H1 (cell line): Measurements from ENCODE around the gene DYNC2I2. TPM values are rescaled to one million over a fixed set of nuclear protein-coding genes. Genes with fewer than 3 reads are reported as not detected.

Source experiments
- CTCF ChIA-PET: fragments of 300-600 bp; sonication (Branson Sonifier 250); formaldehyde crosslinking; loops from one replicate; lab custom pipeline; 2021; ENCODE audit not compliant: partially characterized antibody; lab: Charles Lee
- POLR2A ChIA-PET: fragments of 300-600 bp; sonication (Branson Sonifier 250); formaldehyde crosslinking; loops from one replicate; lab custom pipeline; 2021; ENCODE audit warnings: inconsistent platforms; ENCODE audit not compliant: partially characterized antibody; lab: Charles Lee
- DNase-seq, 2 experiments: peaks; one replicate each; pipeline versions ENCODE4 v3.0.0 to v3.0.0-alpha.2; 2010 to 2022; ENCODE audit warnings: low spot score in 2 of 2, low read depth in 1 of 2, mixed read lengths in 1 of 2
- FAIRE-seq: peaks from 2 replicates; lab custom pipeline; 2011; peaks lifted over from hg19 to GRCh38; lab: Jason Lieb, UNC
- H2AFZ ChIP-seq: 2 replicates; pipeline ENCODE4 v1.8.1; 2012; ENCODE audit warnings: low read length, inconsistent platforms
- H2AK5ac ChIP-seq: 2 replicates; pipeline ENCODE4 v1.6.1; 2013; ENCODE audit warnings: low read depth, low read length
- H2BK120ac ChIP-seq: replicated peaks from 2 replicates; pipeline ENCODE3; 2013; ENCODE audit warnings: low read depth, low read length, inconsistent platforms
- H2BK12ac ChIP-seq: 2 replicates; pipeline ENCODE4 v1.6.1; 2013; ENCODE audit warnings: low read depth, low read length
- H2BK15ac ChIP-seq: 2 replicates; pipeline ENCODE4 v1.6.1; 2013; ENCODE audit warnings: low read length
- H2BK20ac ChIP-seq: 2 replicates; pipeline ENCODE4 v1.6.1; 2013; ENCODE audit warnings: low read length
- H2BK5ac ChIP-seq: 2 replicates; pipeline ENCODE4 v1.6.1; 2013; ENCODE audit warnings: low read depth, low read length
- H3K14ac ChIP-seq: 2 replicates; pipeline ENCODE4 v1.6.1; 2013; ENCODE audit warnings: inconsistent platforms; ENCODE audit not compliant: insufficient read length
- H3K18ac ChIP-seq: 2 replicates; pipeline ENCODE4 v1.6.1; 2013; ENCODE audit warnings: low read length; ENCODE audit errors: extremely low read depth
- H3K23ac ChIP-seq: 2 replicates; pipeline ENCODE4 v1.6.1; 2013; ENCODE audit warnings: inconsistent platforms; ENCODE audit not compliant: insufficient read length
- H3K23me2 ChIP-seq: 2 replicates; pipeline ENCODE4 v1.6.1; 2013; ENCODE audit warnings: low read depth, low read length
- H3K27ac ChIP-seq: 2 replicates; pipeline ENCODE4 v1.6.1; 2011; ENCODE audit warnings: low read depth, low read length, inconsistent platforms
- H3K27me3 ChIP-seq, 4 experiments: replicated peaks in 1 of 4; 1 replicate in 1 of 4; 2 replicates in 3 of 4; pipeline versions ENCODE4 v1.6.1 to v1.8.1; 2011 to 2013; ENCODE audit warnings: low read length in 3 of 4, mild to moderate bottlenecking in 3 of 4, inconsistent platforms in 2 of 4, mixed read lengths in 2 of 4, moderate library complexity in 1 of 4; ENCODE audit not compliant: control insufficient read depth in 3 of 4, insufficient read depth in 3 of 4; ENCODE audit errors: extremely low read depth in 1 of 4
- H3K36me3 ChIP-seq, 4 experiments: 2 replicates each; pipeline versions ENCODE4 v1.6.1 to v1.8.1; 2011 to 2013; ENCODE audit warnings: mild to moderate bottlenecking in 4 of 4, low read length in 3 of 4, moderate library complexity in 2 of 4, control low read depth in 1 of 4, inconsistent platforms in 1 of 4; ENCODE audit not compliant: insufficient read depth in 4 of 4, control insufficient read depth in 2 of 4
- H3K4ac ChIP-seq: replicated peaks from 2 replicates; pipeline ENCODE3; 2013; ENCODE audit warnings: low read length, low read depth, mixed read lengths, inconsistent platforms; ENCODE audit not compliant: insufficient read length
- H3K4me1 ChIP-seq, 4 experiments: replicated peaks in 1 of 4; 1 replicate in 1 of 4; 2 replicates in 3 of 4; pipeline versions ENCODE4 v1.6.1 to v1.8.1; 2011 to 2013; ENCODE audit warnings: low read length in 3 of 4, inconsistent platforms in 2 of 4, mixed read lengths in 1 of 4; ENCODE audit not compliant: insufficient read depth in 4 of 4, control insufficient read depth in 3 of 4
- H3K4me2 ChIP-seq, 2 experiments: 2 replicates each; pipeline versions ENCODE4 v1.6.1 to v1.8.1; 2011 to 2013; ENCODE audit warnings: low read depth in 2 of 2, low read length in 2 of 2, control low read depth in 1 of 2, inconsistent platforms in 1 of 2, mild to moderate bottlenecking in 1 of 2; ENCODE audit not compliant: insufficient read depth in 1 of 2
- H3K4me3 ChIP-seq, 4 experiments: fragments of 200-600, 300-600 bp in 1 of 4; sonication (generic), shearing (Covaris generic), sonication (Bioruptor Twin) in 1 of 4; 2 replicates each; pipeline versions ENCODE4 v1.5.1 to v1.8.1; 2011 to 2016; ENCODE audit warnings: low read length in 4 of 4, low read depth in 3 of 4, control low read depth in 2 of 4, inconsistent platforms in 2 of 4, mild to moderate bottlenecking in 2 of 4, mixed read lengths in 1 of 4, moderate library complexity in 1 of 4; ENCODE audit not compliant: insufficient read depth in 2 of 4; ENCODE audit errors: extremely low read depth in 1 of 4
- H3K56ac ChIP-seq: replicated peaks from 2 replicates; pipeline ENCODE3; 2013; ENCODE audit warnings: low read depth, mild to moderate bottlenecking, mixed read lengths, low read length, inconsistent platforms; ENCODE audit not compliant: insufficient read length
- H3K79me1 ChIP-seq: 2 replicates; pipeline ENCODE4 v1.6.1; 2013; ENCODE audit warnings: low read depth, low read length, control low read depth
- H3K79me2 ChIP-seq, 2 experiments: 2 replicates each; pipeline versions ENCODE4 v1.6.1 to v1.8.1; 2012 to 2013; ENCODE audit warnings: low read length in 2 of 2, mild to moderate bottlenecking in 2 of 2, inconsistent platforms in 1 of 2; ENCODE audit not compliant: insufficient read depth in 2 of 2, control insufficient read depth in 1 of 2
- H3K9ac ChIP-seq, 4 experiments: replicated peaks in 1 of 4; 1 replicate in 1 of 4; 2 replicates in 3 of 4; pipeline versions ENCODE4 v1.6.1 to v1.8.1; 2011 to 2013; ENCODE audit warnings: low read depth in 3 of 4, low read length in 3 of 4, control low read depth in 2 of 4, mild to moderate bottlenecking in 2 of 4, moderate library complexity in 2 of 4, inconsistent platforms in 1 of 4; ENCODE audit errors: extremely low read depth in 1 of 4
- H3K9me3 ChIP-seq, 2 experiments: 2 replicates each; pipeline versions ENCODE4 v1.6.1 to v1.8.1; 2012 to 2013; ENCODE audit warnings: mild to moderate bottlenecking in 2 of 2, moderate library complexity in 2 of 2, control low read depth in 1 of 2, inconsistent platforms in 1 of 2, low read depth in 1 of 2, low read length in 1 of 2, mixed read lengths in 1 of 2; ENCODE audit not compliant: insufficient read depth in 2 of 2
- H4K20me1 ChIP-seq, 2 experiments: replicated peaks in 1 of 2; 2 replicates each; pipeline versions ENCODE3 to v1.8.1; 2011 to 2013; ENCODE audit warnings: inconsistent platforms in 2 of 2, low read length in 2 of 2, mild to moderate bottlenecking in 1 of 2; ENCODE audit not compliant: insufficient read depth in 2 of 2, control insufficient read depth in 1 of 2
- H4K5ac ChIP-seq: 2 replicates; pipeline ENCODE4 v1.6.1; 2013; ENCODE audit warnings: low read length, low read depth, mixed read lengths, inconsistent platforms; ENCODE audit not compliant: insufficient read length
- H4K8ac ChIP-seq: 2 replicates; pipeline ENCODE4 v1.8.0; 2013; ENCODE audit warnings: mild to moderate bottlenecking, moderate library complexity, low read length, inconsistent platforms; ENCODE audit not compliant: insufficient read depth; ENCODE audit errors: extremely low read depth
- H4K91ac ChIP-seq: replicated peaks from 2 replicates; pipeline ENCODE3; 2013; ENCODE audit warnings: low read length, mixed read lengths, inconsistent platforms; ENCODE audit not compliant: insufficient read length
- CBX5 ChIP-seq: fragments of 300-800, 300-1000 bp; sonication (generic); IDR thresholded peaks from 2 replicates; pipeline ENCODE4 v1.7.1; 2016; ENCODE audit warnings: antibody characterized with exemption, low read length, low read depth
- WGBS, 2 experiments: shearing (Covaris generic) in 1 of 2; methylation state at CpG; one replicate each; pipeline versions ENCODE4 v1.1.6 to v1.1.7; 2013 to 2015; ENCODE audit warnings: low lambda C conversion rate in 2 of 2, mixed read lengths in 2 of 2, inconsistent platforms in 1 of 2, low coverage in 1 of 2, missing lambda C conversion rate in 1 of 2; ENCODE audit not compliant: insufficient replicate concordance in 2 of 2, insufficient coverage in 1 of 2, insufficient read length in 1 of 2; ENCODE audit errors: extremely low coverage in 1 of 2, missing lambda C conversion rate in 1 of 2; 5-methylcytosine and 5-hydroxymethylcytosine counted together
- polyA plus RNA-seq, 7 experiments: library from polyadenylated mRNA; depleted of rRNA in 3 of 7; stranded (reverse) in 5 of 7; unstranded in 2 of 7; fragments of >200 nt in 5 of 7; fragments of 200-250 nt in 2 of 7; gene quantifications; 1 replicate in 5 of 7; 2 replicates in 1 of 7; 4 replicates in 1 of 7; pipeline versions ENCODE4 v1.2.1 to v1.2.3, GENCODE V29; 2011 to 2013; ENCODE audit warnings: missing spikeins in 2 of 7, mixed read lengths in 2 of 7
- total RNA-seq: library from RNA; stranded (reverse); fragmentation: NEBNext Ultra II Directional; extraction: Animal tissue kit (Norgen Biotek cat#: 25700); gene quantifications from 2 replicates; pipeline ENCODE4 v1.2.1, GENCODE V29; 2021

DYNC2I2 gene
- total and polyA plus RNA-seq, 2 of the 8 experiments (the other 6 are each of a cell fraction or from before 2014, with no cell fraction given): 58.0 to 78.5 TPM

DNA sequence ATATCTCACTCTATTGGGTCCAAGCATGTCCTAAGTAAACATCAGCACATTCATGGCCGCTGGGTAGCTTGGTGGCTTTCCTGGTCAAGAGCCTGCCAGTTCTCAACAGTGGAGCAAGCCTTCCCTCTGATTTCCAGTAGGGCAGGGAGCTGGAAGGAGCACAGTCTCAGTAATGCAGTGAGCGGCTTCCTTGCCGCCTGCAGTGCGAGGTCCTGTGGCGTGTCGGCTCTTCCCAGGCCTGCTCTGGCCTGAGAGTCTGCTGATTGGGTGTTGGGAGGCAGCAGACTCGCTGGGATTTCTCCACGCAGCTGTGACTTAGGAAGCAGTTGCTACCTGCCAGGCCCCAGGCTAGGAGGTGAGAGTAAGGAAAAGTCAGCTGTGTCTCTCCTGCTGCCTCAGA is 53.0 kb downstream of the DYNC2I2 start:
- FAIRE-seq: no peak
- Histone ChIP-seq H2AFZ (no peak overlapping the region), H3K27ac (no peak overlapping the region), H3K4ac (no peak overlapping the region), H4K8ac (no peak overlapping the region), H4K91ac (no peak overlapping the region), H2BK5ac (no peak overlapping the region), H3K4me3 (no peak overlapping the region), H3K79me1 (no peaks in the 10 kb centered on the region), H3K4me1 (no peaks in the 10 kb centered on the region), H2BK15ac (no peak overlapping the region), H3K23ac (no peak overlapping the region), H3K18ac (no peak overlapping the region), H3K79me2 (no peaks in the 10 kb centered on the region), H3K4me2 (no peak overlapping the region), H2AK5ac (no peak overlapping the region), H2BK120ac (no peak overlapping the region), H3K14ac (no peak overlapping the region), H3K56ac (no peak overlapping the region), H4K20me1 (no peaks in the 10 kb centered on the region), H3K23me2 (no peaks in the 10 kb centered on the region), H3K9me3 (no peaks in the 10 kb centered on the region), H3K36me3 (peaks cover 15 to 64% (median 39%) of the 10 kb centered on the region in 4 experiments), H4K5ac (no peak overlapping the region), H3K27me3 (no peaks in the 10 kb centered on the region), H2BK12ac (no peak overlapping the region), H2BK20ac (no peak overlapping the region), H3K9ac (no peak overlapping the region)
- DNase-seq: no peak
- 97% methylated on average over 8 of the region's 8 CpGs; no CpG with 5 or more reads in 1 of the 2 experiments for WGBS, 2 experiments
- CTCF ChIA-PET: interaction anchor here (1.2 to 1.3 kb wide), 2 partner anchors 12 to 129 kb away, joined by 3 read pairs; no protein-coding TSS in a partner anchor
- POLR2A ChIA-PET: interaction anchor here (0.9 to 1.2 kb wide), 2 partner anchors 13 to 83 kb away, joined by 3 to 5 read pairs; no protein-coding TSS in a partner anchor
- TF ChIP-seq CBX5: no peak
